ENCODE results near the gene AXL. TPM values are rescaled to one million over a fixed set of nuclear protein-coding genes. Genes with fewer than 3 reads are reported as not detected.

AXL gene
- total RNA-seq, 4 donors from 2014 or later = 65.8 to 141 (median 78.7) TPM

GRCh38 chr19:41265395-41266153 lies 46.6 kb downstream of the AXL start:
- ATAC-seq (ENCODE audit: low FRiP score) = no peak
- no peak for TF ChIP-seq CTCF (IDR thresholded peaks at IDR 0.05)
- DNase-seq (ENCODE audit: low spot score) = no peak

- DNase-seq (ENCODE audit: low spot score) = no peak
- no peak for TF ChIP-seq CTCF (IDR thresholded peaks at IDR 0.05)
- ATAC-seq (ENCODE audit: low FRiP score) = no peak
These were observed 50.0 kb downstream of the AXL start for GRCh38 chr19:41269055-41269454.

GRCh38 chr19:41269571-41269970 lies 50.5 kb downstream of the AXL start:
- no peak for TF ChIP-seq CTCF (IDR thresholded peaks at IDR 0.05)
- DNase-seq (ENCODE audit: low spot score) = no peak
- ATAC-seq (ENCODE audit: low FRiP score) = no peak

- ATAC-seq (ENCODE audit: low FRiP score) (no peak), DNase-seq (ENCODE audit: low spot score) (no peak)
- no peak for TF ChIP-seq CTCF (IDR thresholded peaks at IDR 0.05)
These were observed 54.1 kb downstream of the AXL start for GRCh38 chr19:41273076-41273475.

GRCh38 chr19:41274802-41275201 lies 55.8 kb downstream of the AXL start:
- DNase-seq (ENCODE audit: low spot score) (no peak), ATAC-seq (ENCODE audit: low FRiP score) (no peak)
- TF ChIP-seq CTCF (IDR thresholded peaks at IDR 0.05) = no peak

GRCh38 chr19:41276231-41276630 lies 57.2 kb downstream of the AXL start:
- ATAC-seq (ENCODE audit: low FRiP score) = no peak
- DNase-seq (ENCODE audit: low spot score) = no peak
- no peak for TF ChIP-seq CTCF (IDR thresholded peaks at IDR 0.05)

- ATAC-seq (ENCODE audit: low FRiP score) (no peak), DNase-seq (ENCODE audit: low spot score) (no peak)
- TF ChIP-seq CTCF (IDR thresholded peaks at IDR 0.05) = no peak
These were observed 59.5 kb downstream of the AXL start for GRCh38 chr19:41278478-41278877.

All from omental fat pad (tissue), 4 donors.